ENCODE results near the gene CCDC73.

- TF ChIP-seq, protein P1, sequence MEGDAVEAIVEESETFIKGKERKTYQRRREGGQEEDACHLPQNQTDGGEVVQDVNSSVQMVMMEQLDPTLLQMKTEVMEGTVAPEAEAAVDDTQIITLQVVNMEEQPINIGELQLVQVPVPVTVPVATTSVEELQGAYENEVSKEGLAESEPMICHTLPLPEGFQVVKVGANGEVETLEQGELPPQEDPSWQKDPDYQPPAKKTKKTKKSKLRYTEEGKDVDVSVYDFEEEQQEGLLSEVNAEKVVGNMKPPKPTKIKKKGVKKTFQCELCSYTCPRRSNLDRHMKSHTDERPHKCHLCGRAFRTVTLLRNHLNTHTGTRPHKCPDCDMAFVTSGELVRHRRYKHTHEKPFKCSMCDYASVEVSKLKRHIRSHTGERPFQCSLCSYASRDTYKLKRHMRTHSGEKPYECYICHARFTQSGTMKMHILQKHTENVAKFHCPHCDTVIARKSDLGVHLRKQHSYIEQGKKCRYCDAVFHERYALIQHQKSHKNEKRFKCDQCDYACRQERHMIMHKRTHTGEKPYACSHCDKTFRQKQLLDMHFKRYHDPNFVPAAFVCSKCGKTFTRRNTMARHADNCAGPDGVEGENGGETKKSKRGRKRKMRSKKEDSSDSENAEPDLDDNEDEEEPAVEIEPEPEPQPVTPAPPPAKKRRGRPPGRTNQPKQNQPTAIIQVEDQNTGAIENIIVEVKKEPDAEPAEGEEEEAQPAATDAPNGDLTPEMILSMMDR (IDR thresholded peaks at IDR 0.05; ENCODE audit: insufficient read depth, low read depth, low read length): no peak
- TF ChIP-seq EZH2 (IDR thresholded peaks at IDR 0.05; ENCODE audit: insufficient read depth, low read length): no peak
Measured at GRCh38 chr11:32794439-32794838, at the start of gene CCDC73.
